Suprapubic skin (tissue), 4 donors: ENCODE data around the gene AKR1C8.

ENCODE experiments used
- CTCF ChIP-seq, 2 donors: fragments of 200-600 bp in 1 of 2; fragments of 450-650 bp in 1 of 2; sonication (generic) in 1 of 2; IDR thresholded peaks; one replicate each; pipeline ENCODE4 v1.5.1; 2016 to 2019; ENCODE audit warnings: antibody characterized with exemption in 2 of 2, mild to moderate bottlenecking in 1 of 2, moderate library complexity in 1 of 2
- EP300 ChIP-seq: sonication (generic); formaldehyde crosslinking; IDR thresholded peaks from one replicate; pipeline ENCODE4 v1.6.1; 2017; ENCODE audit warnings: antibody characterized with exemption
- POLR2AphosphoS5 ChIP-seq, 3 donors: sonication (generic); formaldehyde crosslinking; IDR thresholded peaks; one replicate each; pipeline ENCODE4 v1.6.1; 2017; ENCODE audit warnings: antibody characterized with exemption in 3 of 3

GRCh38 chr10:5155951-5156350, 29.0 kb downstream of the AKR1C8 start:
- no peak for TF ChIP-seq POLR2AphosphoS5 (IDR thresholded peaks at IDR 0.05)
- TF ChIP-seq CTCF (IDR thresholded peaks at IDR 0.05), result no peak
- TF ChIP-seq EP300, result no peak
